Calu3 (cell line): Measurements from ENCODE around the gene ALOX5. TPM values are rescaled to one million over a fixed set of nuclear protein-coding genes. Genes with fewer than 3 reads are reported as not detected.

ENCODE experiments used
- BruUV-seq: library from RNA; stranded (reverse); fragments of 400-500 nt; replicated peaks from 2 replicates; lab custom pipeline; 2021; lab: Mats Ljungman, UMichigan
- CTCF ChIA-PET: fragments of 300-600 bp; sonication (Branson Sonifier 250); formaldehyde crosslinking; loops from one replicate; lab custom pipeline; 2022; ENCODE audit warnings: antibody characterized with exemption; lab: Charles Lee
- DNase-seq: peaks from one replicate; pipeline ENCODE4 v3.0.0; 2022
- H3K27ac Mint-ChIP-seq: one replicate; pipeline ENCODE4 v1.8.0; 2022; ENCODE audit warnings: mixed read lengths; ENCODE audit not compliant: unreplicated experiment
- H3K27me3 Mint-ChIP-seq: one replicate; pipeline ENCODE4 v1.8.0; 2022; ENCODE audit warnings: mixed read lengths; ENCODE audit not compliant: unreplicated experiment
- H3K36me3 Mint-ChIP-seq: one replicate; pipeline ENCODE4 v1.8.0; 2022; ENCODE audit warnings: mild to moderate bottlenecking, moderate library complexity, mixed read lengths; ENCODE audit not compliant: insufficient read depth, unreplicated experiment
- H3K4me1 Mint-ChIP-seq: one replicate; pipeline ENCODE4 v1.8.0; 2022; ENCODE audit warnings: mild to moderate bottlenecking, low read depth, mixed read lengths; ENCODE audit not compliant: unreplicated experiment
- H3K4me3 Mint-ChIP-seq: one replicate; pipeline ENCODE4 v1.8.0; 2022; ENCODE audit warnings: mild to moderate bottlenecking, low read depth, moderate library complexity, mixed read lengths; ENCODE audit not compliant: unreplicated experiment
- H3K9me3 Mint-ChIP-seq: one replicate; pipeline ENCODE4 v1.8.0; 2022; ENCODE audit warnings: low read depth, mixed read lengths; ENCODE audit not compliant: unreplicated experiment
- intact Hi-C: fragments of 100-400 bp; cut with micrococcal nuclease; formaldehyde crosslinking; loops from one replicate; pipeline ENCODE4 v1.10.0; 2022; ENCODE audit not compliant: unreplicated experiment
- total RNA-seq: library from RNA; stranded (reverse); gene quantifications from 2 replicates; pipeline ENCODE4 v1.2.3, GENCODE V29; 2022
- TF ChIP-seq, protein P1 (sequence below): fragments of 200-600 bp; IDR thresholded peaks from one replicate; pipeline ENCODE4 v1.8.0; 2022; ENCODE audit warnings: antibody characterized with exemption; ENCODE audit not compliant: unreplicated experiment

The ALOX5 gene
- total RNA-seq, 1 experiment from 2014 or later: 44.9 TPM

DNA sequence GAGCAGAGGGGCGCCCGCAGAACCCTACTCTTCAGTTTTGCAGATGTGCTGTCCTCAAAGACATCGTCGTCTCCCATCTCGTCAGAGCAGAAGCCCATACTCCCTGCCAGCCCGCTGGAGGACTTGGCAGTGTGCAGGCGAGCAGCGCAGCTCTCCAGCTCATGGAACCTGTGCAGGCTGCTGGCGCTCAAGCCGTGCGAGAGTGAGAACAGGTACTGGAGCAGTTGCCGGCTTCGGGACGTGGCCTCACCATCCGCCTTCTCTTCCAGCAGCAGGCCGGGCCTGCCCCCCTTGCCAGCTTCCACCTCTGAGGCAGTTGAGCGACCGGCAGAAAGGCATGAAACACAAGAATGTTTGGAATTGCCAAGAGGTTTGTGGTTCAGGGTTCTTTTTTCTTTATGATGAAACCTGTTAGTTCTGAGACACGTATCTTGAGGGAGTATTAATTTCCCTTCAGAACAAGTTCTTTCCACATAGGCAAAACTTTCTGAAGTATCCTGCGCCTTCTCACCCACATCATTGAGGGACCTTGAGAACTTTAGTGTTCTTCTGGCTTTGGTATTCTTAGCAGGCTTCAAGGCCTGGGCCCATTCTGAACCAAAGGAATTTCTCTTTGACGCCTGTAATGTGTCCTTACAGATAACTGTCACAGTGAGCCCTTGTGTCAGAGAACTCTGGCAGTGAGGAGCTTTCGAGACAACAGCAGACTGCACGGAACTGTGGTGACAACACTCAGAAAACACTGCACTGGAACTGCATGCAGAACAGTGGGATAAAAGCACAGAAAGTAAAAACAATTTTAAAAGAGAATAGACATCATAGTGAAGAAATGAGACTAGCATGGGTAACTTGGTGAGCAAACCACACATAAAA, 89.5 kb downstream of the ALOX5 start:
- Mint-ChIP-seq H3K4me1 (no peaks in the 10 kb centered on the region), H3K36me3 (no peaks in the 10 kb centered on the region), H3K27ac (no peak overlapping the region), H3K9me3 (no peaks in the 10 kb centered on the region), H3K27me3 (no peaks in the 10 kb centered on the region), H3K4me3 (no peak overlapping the region)
- TF ChIP-seq, protein P1, sequence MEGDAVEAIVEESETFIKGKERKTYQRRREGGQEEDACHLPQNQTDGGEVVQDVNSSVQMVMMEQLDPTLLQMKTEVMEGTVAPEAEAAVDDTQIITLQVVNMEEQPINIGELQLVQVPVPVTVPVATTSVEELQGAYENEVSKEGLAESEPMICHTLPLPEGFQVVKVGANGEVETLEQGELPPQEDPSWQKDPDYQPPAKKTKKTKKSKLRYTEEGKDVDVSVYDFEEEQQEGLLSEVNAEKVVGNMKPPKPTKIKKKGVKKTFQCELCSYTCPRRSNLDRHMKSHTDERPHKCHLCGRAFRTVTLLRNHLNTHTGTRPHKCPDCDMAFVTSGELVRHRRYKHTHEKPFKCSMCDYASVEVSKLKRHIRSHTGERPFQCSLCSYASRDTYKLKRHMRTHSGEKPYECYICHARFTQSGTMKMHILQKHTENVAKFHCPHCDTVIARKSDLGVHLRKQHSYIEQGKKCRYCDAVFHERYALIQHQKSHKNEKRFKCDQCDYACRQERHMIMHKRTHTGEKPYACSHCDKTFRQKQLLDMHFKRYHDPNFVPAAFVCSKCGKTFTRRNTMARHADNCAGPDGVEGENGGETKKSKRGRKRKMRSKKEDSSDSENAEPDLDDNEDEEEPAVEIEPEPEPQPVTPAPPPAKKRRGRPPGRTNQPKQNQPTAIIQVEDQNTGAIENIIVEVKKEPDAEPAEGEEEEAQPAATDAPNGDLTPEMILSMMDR: no peak
- BruUV-seq: no TSS peak
- intact Hi-C loops: loop anchor here (2.0 kb wide), 1 partner anchor 213 kb away; no protein-coding TSS in a partner anchor
- no peak for DNase-seq
- CTCF ChIA-PET: interaction anchor here (0.5 kb wide), 1 partner anchor 1365 kb away, joined by 3 read pairs; no protein-coding TSS in a partner anchor

DNA sequence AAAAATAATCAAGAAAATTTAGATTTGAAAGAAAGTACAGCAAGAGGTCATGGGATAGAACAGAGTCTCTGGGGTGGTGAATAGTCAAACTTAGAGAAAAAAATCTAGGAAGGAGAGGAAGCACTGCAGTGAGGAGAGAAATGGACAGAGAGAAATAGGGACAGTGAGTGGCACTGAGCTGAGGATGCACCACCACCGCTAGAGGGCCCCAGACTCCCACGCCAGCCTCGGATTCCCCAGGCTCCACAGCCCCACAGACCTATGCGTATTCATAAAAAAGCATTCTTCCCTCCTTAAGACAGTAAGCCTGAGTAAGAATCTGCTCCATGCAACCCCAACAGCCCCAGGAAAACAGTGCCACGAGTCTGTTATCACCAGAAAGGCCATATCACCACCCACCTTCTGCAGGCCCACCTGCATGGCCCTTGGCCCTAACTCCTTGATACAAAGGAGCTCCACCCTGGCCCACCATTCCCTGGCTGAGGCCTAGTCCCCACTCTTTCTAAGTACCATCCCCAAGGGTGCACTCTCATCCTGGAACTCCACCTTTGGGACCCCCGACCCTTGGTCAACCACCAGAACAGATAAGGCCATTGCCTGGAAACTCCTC, 91.0 kb downstream of the ALOX5 start:
- H3K9me3 Mint-ChIP-seq: no peaks in the 10 kb centered on the region
- no TSS peak for BruUV-seq
- intact Hi-C loops: loop anchor here (1.0 to 2.0 kb wide), 2 partner anchors 207 to 214 kb away; partner anchors contain the start of gene ZFAND4
- H3K4me1 Mint-ChIP-seq: no peaks in the 10 kb centered on the region
- no peak overlapping the region for H3K4me3 Mint-ChIP-seq
- peak; percentile 84 for DNase-seq
- no peaks in the 10 kb centered on the region for H3K36me3 Mint-ChIP-seq
- TF ChIP-seq, protein P1: peak; percentile 86
- CTCF ChIA-PET: interaction anchor here (0.6 to 1.7 kb wide), 8 partner anchors 12 to 564 kb away, joined by 3 to 14 read pairs (median 4); partner anchors contain the start of gene ZFAND4
- H3K27me3 Mint-ChIP-seq: no peaks in the 10 kb centered on the region
- H3K27ac Mint-ChIP-seq: no peak overlapping the region

DNA sequence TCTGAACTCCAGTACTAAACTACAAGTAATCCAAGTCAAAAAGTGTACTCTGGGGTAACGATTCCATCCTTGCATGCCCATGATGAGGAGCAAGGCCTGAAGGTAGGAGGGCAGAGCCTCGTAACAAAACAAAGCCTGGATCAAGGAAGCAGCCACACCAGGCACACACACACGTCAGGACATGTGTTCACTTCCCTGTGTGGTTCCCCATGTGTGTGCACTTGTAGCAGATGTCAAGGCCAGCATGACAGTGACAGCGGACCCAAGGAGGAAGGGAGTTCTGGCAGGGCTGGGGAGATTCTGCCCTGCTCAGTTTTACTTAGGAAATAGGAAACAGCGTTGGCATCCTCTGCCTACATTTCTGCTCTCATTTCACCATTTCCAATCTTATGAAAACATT, 92.8 kb downstream of the ALOX5 start:
- BruUV-seq: no TSS peak
- CTCF ChIA-PET: no interaction called here
- Mint-ChIP-seq H3K27me3 (no peaks in the 10 kb centered on the region), H3K9me3 (no peaks in the 10 kb centered on the region), H3K36me3 (no peaks in the 10 kb centered on the region), H3K4me3 (no peak overlapping the region), H3K4me1 (no peaks in the 10 kb centered on the region), H3K27ac (no peak overlapping the region)
- intact Hi-C loops: no loop called here
- DNase-seq: no peak
- TF ChIP-seq, protein P1: no peak

DNA sequence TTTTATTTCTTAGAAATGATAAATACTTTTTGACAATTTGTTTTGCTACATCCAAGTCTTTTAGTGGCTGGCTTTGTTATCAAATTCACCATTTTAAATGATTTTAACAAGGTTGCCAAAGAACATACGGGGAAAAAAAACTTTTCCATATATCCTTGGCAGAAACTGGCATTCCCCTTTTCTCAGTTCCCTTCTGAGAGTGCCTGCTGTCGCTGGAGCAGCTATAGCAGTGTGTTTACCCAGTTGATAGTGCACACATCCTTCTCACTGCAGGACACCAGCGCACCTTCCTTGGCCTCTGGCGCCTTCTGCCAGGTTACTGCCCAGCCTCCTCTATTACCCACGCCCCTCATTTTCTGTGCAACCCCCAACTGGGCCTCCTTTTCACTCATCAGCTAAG, 94.1 kb downstream of the ALOX5 start:
- CTCF ChIA-PET: interaction anchor here (1.0 kb wide), 1 partner anchor 42 kb away, joined by 3 read pairs; no protein-coding TSS in a partner anchor
- no peak for DNase-seq
- intact Hi-C loops: no loop called here
- Mint-ChIP-seq H3K9me3 (no peaks in the 10 kb centered on the region), H3K27ac (no peak overlapping the region), H3K36me3 (no peaks in the 10 kb centered on the region), H3K27me3 (no peaks in the 10 kb centered on the region), H3K4me3 (no peak overlapping the region), H3K4me1 (no peaks in the 10 kb centered on the region)
- no TSS peak for BruUV-seq
- TF ChIP-seq, protein P1: no peak
